KMS-11 (cell line): ENCODE data around the gene LRRC28.

Source experiments
- H2AFZ ChIP-seq: fragments of 200-600 bp; sonication (generic); 2 replicates; pipeline ENCODE4 v1.6.1; 2016; ENCODE audit warnings: antibody characterized with exemption, mixed run types, low read depth
- H3K27ac ChIP-seq: fragments of 200-600 bp; sonication (generic); 2 replicates; pipeline ENCODE4 v1.6.1; 2016; ENCODE audit warnings: mild to moderate bottlenecking, mixed run types
- H3K27me3 ChIP-seq: fragments of 200-600 bp; sonication (generic); 2 replicates; pipeline ENCODE4 v1.6.1; 2017; ENCODE audit warnings: mild to moderate bottlenecking, low read depth, mixed run types, moderate library complexity; ENCODE audit not compliant: insufficient read depth
- H3K36me3 ChIP-seq: fragments of 200-600 bp; sonication (generic); 2 replicates; pipeline ENCODE4 v1.6.1; 2017; ENCODE audit warnings: mild to moderate bottlenecking, mixed run types; ENCODE audit not compliant: insufficient read depth
- H3K4me1 ChIP-seq: fragments of 200-600 bp; sonication (generic); 2 replicates; pipeline ENCODE4 v1.6.1; 2016; ENCODE audit warnings: mild to moderate bottlenecking, low read depth, mixed run types; ENCODE audit not compliant: poor library complexity, severe bottlenecking
- H3K4me2 ChIP-seq: fragments of 200-600 bp; sonication (generic); 2 replicates; pipeline ENCODE4 v1.7.0; 2016; ENCODE audit warnings: mild to moderate bottlenecking, mixed run types
- H3K4me3 ChIP-seq: fragments of 200-600 bp; sonication (generic); IDR thresholded peaks from 2 replicates; pipeline ENCODE4 v1.6.1; 2017; ENCODE audit warnings: low read depth, low read length, mixed read lengths; ENCODE audit not compliant: insufficient read depth
- H3K79me2 ChIP-seq: fragments of 200-600 bp; sonication (generic); 2 replicates; pipeline ENCODE4 v1.6.1; 2016; ENCODE audit warnings: low read depth, mixed run types; ENCODE audit not compliant: insufficient read depth
- H3K9ac ChIP-seq: fragments of 200-600 bp; sonication (generic); 2 replicates; pipeline ENCODE4 v1.6.1; 2016; ENCODE audit warnings: mild to moderate bottlenecking, mixed run types
- H4K20me1 ChIP-seq: fragments of 200-600 bp; sonication (generic); 2 replicates; pipeline ENCODE4 v1.6.1; 2016; ENCODE audit warnings: mild to moderate bottlenecking, mixed run types; ENCODE audit not compliant: insufficient read depth
- CTCF ChIP-seq: fragments of 200-600 bp; sonication (generic); conservative IDR thresholded peaks from 2 replicates; pipeline ENCODE4 v1.6.1; 2017; ENCODE audit warnings: low read depth, mild to moderate bottlenecking, antibody characterized with exemption, low read length, moderate library complexity, mixed read lengths

LRRC28 gene

GRCh38 chr15:99345242-99345641 lies 94.0 kb downstream of the LRRC28 start:
- no peaks in the 10 kb centered on the region for H3K36me3 ChIP-seq
- H3K27ac ChIP-seq: no peak overlapping the region
- no peak overlapping the region for H2AFZ ChIP-seq
- no peaks in the 10 kb centered on the region for H3K4me1 ChIP-seq
- H3K79me2 ChIP-seq: no peaks in the 10 kb centered on the region
- no peaks in the 10 kb centered on the region for H4K20me1 ChIP-seq
- no peaks in the 10 kb centered on the region for H3K27me3 ChIP-seq
- H3K9ac ChIP-seq: no peak overlapping the region
- no peak overlapping the region for H3K4me3 ChIP-seq
- H3K4me2 ChIP-seq: no peak overlapping the region
- no peak for TF ChIP-seq CTCF

- Histone ChIP-seq H3K36me3 (no peaks in the 10 kb centered on the region), H3K27ac (no peak overlapping the region), H3K4me1 (no peaks in the 10 kb centered on the region), H3K4me2 (no peak overlapping the region), H3K79me2 (no peaks in the 10 kb centered on the region), H3K4me3 (no peak overlapping the region), H3K9ac (no peak overlapping the region), H3K27me3 (no peaks in the 10 kb centered on the region), H4K20me1 (no peaks in the 10 kb centered on the region), H2AFZ (no peak overlapping the region)
- no peak for TF ChIP-seq CTCF
These were observed 94.7 kb downstream of the LRRC28 start for GRCh38 chr15:99345832-99346462.

- no peak overlapping the region for H3K4me3 ChIP-seq
- no peak overlapping the region for H3K4me2 ChIP-seq
- H3K79me2 ChIP-seq: no peaks in the 10 kb centered on the region
- no peak for TF ChIP-seq CTCF
- H3K9ac ChIP-seq: no peak overlapping the region
- H2AFZ ChIP-seq: no peak overlapping the region
- no peaks in the 10 kb centered on the region for H3K27me3 ChIP-seq
- H3K27ac ChIP-seq: no peak overlapping the region
- no peaks in the 10 kb centered on the region for H4K20me1 ChIP-seq
- no peaks in the 10 kb centered on the region for H3K4me1 ChIP-seq
- H3K36me3 ChIP-seq: no peaks in the 10 kb centered on the region
These were observed 96.3 kb downstream of the LRRC28 start for GRCh38 chr15:99347574-99347973.

- H3K4me3 ChIP-seq: no peak overlapping the region
- H3K79me2 ChIP-seq: no peaks in the 10 kb centered on the region
- H3K4me2 ChIP-seq: no peak overlapping the region
- H3K9ac ChIP-seq: no peak overlapping the region
- H4K20me1 ChIP-seq: no peaks in the 10 kb centered on the region
- TF ChIP-seq CTCF: no peak
- no peaks in the 10 kb centered on the region for H3K4me1 ChIP-seq
- H3K27ac ChIP-seq: no peak overlapping the region
- no peaks in the 10 kb centered on the region for H3K36me3 ChIP-seq
- no peak overlapping the region for H2AFZ ChIP-seq
- H3K27me3 ChIP-seq: no peaks in the 10 kb centered on the region
These were observed 97.1 kb downstream of the LRRC28 start for GRCh38 chr15:99348412-99348811.
